SK-N-SH treated with all-trans-retinoic acid at 6 μM for 48 hours (cell line): ENCODE results near the gene SLC6A3.

ENCODE experiments used
- ATAC-seq: fragments of 200-7000 bp; cut with Tn5 transposase; 3 replicates; pipeline ENCODE4 v1.9.1; 2020; ENCODE audit warnings: mild to moderate bottlenecking, moderate library complexity
- ARNTL ChIP-seq: fragments of 450-650 bp; formaldehyde crosslinking; IDR thresholded peaks from 2 replicates; pipeline ENCODE4 v1.5.0; 2020; ENCODE audit warnings: low read depth, mild to moderate bottlenecking, moderate library complexity, borderline replicate concordance
- BACH2 ChIP-seq: fragments of 250-450 bp; sonication (Bioruptor Pico); IDR thresholded peaks from 2 replicates; pipeline ENCODE4 v1.9.0; 2021; ENCODE audit warnings: mild to moderate bottlenecking, borderline replicate concordance
- CSDC2 ChIP-seq: fragments of 250-450 bp; sonication (Bioruptor Pico); IDR thresholded peaks from 2 replicates; pipeline ENCODE4 v1.5.0; 2020; ENCODE audit warnings: mild to moderate bottlenecking, moderate library complexity
- CSRNP3 ChIP-seq: fragments of 250-450 bp; sonication (Bioruptor Pico); IDR thresholded peaks from 2 replicates; pipeline ENCODE4 v1.5.1; 2021; ENCODE audit warnings: mild to moderate bottlenecking, moderate library complexity
- ESRRG ChIP-seq: fragments of 250-450 bp; sonication (Bioruptor Pico); IDR thresholded peaks from 2 replicates; pipeline ENCODE4 v1.6.1; 2021; ENCODE audit warnings: mild to moderate bottlenecking
- GLIS3 ChIP-seq: fragments of 250-450 bp; sonication (Bioruptor Pico); IDR thresholded peaks from 2 replicates; pipeline ENCODE4 v1.5.0; 2020; ENCODE audit warnings: mild to moderate bottlenecking, moderate library complexity
- ISL1 ChIP-seq: fragments of 250-450 bp; sonication (Bioruptor Pico); IDR thresholded peaks from 2 replicates; pipeline ENCODE4 v2.1.2; 2022; ENCODE audit warnings: mild to moderate bottlenecking, moderate library complexity
- OSR1 ChIP-seq: fragments of 250-450 bp; sonication (Bioruptor Pico); IDR thresholded peaks from 2 replicates; pipeline ENCODE4 v1.8.0; 2022; ENCODE audit warnings: moderate library complexity, mild to moderate bottlenecking, inconsistent platforms
- PATZ1 ChIP-seq: fragments of 250-450 bp; sonication (Bioruptor Pico); IDR thresholded peaks from 2 replicates; pipeline ENCODE4 v1.8.0; 2020; ENCODE audit warnings: mild to moderate bottlenecking, moderate library complexity, borderline replicate concordance
- POU6F1 ChIP-seq: fragments of 250-450 bp; sonication (Bioruptor Pico); IDR thresholded peaks from 2 replicates; pipeline ENCODE4 v1.8.0; 2021; ENCODE audit warnings: low read depth, mild to moderate bottlenecking, moderate library complexity, borderline replicate concordance
- PPARA ChIP-seq: fragments of 250-450 bp; sonication (Bioruptor Pico); IDR thresholded peaks from 2 replicates; pipeline ENCODE4 v1.5.0; 2020; ENCODE audit warnings: mild to moderate bottlenecking, borderline replicate concordance
- SNAI2 ChIP-seq: fragments of 250-450 bp; sonication (Bioruptor Pico); IDR thresholded peaks from 2 replicates; pipeline ENCODE4 v1.5.0; 2020; ENCODE audit warnings: mild to moderate bottlenecking, moderate library complexity
- TCF4 ChIP-seq: fragments of 250-450 bp; sonication (Bioruptor Pico); IDR thresholded peaks from 2 replicates; pipeline ENCODE4 v1.8.0; 2021; ENCODE audit warnings: mild to moderate bottlenecking, moderate library complexity, borderline replicate concordance
- TOX ChIP-seq: fragments of 250-450 bp; sonication (Bioruptor Pico); IDR thresholded peaks from 2 replicates; pipeline ENCODE4 v1.8.0; 2021; ENCODE audit warnings: mild to moderate bottlenecking, moderate library complexity, borderline replicate concordance
- TSHZ2 ChIP-seq: fragments of 250-450 bp; sonication (Bioruptor Pico); IDR thresholded peaks from 2 replicates; pipeline ENCODE4 v1.5.0; 2020; ENCODE audit warnings: mild to moderate bottlenecking, moderate library complexity
- ZFP3 ChIP-seq: fragments of 250-450 bp; sonication (Bioruptor Pico); IDR thresholded peaks from 2 replicates; pipeline ENCODE4 v1.5.0; 2020; ENCODE audit warnings: mild to moderate bottlenecking, moderate library complexity
- ZFP30 ChIP-seq: fragments of 450-650 bp; formaldehyde crosslinking; IDR thresholded peaks from 2 replicates; pipeline ENCODE4 v1.5.0; 2022; ENCODE audit warnings: mild to moderate bottlenecking, moderate library complexity
- ZNF565 ChIP-seq: fragments of 450-650 bp; formaldehyde crosslinking; conservative IDR thresholded peaks from 2 replicates; pipeline ENCODE4 v1.5.0; 2020; ENCODE audit warnings: low read depth, mild to moderate bottlenecking, moderate library complexity
- ZNF70 ChIP-seq: fragments of 450-650 bp; formaldehyde crosslinking; IDR thresholded peaks from 2 replicates; pipeline ENCODE4 v1.5.0; 2020; ENCODE audit warnings: mild to moderate bottlenecking, moderate library complexity
- ZNF8 ChIP-seq: fragments of 450-650 bp; formaldehyde crosslinking; IDR thresholded peaks from 2 replicates; pipeline ENCODE4 v1.5.0; 2020; ENCODE audit warnings: mild to moderate bottlenecking, moderate library complexity

Gene SLC6A3

GRCh38 chr5:1443991-1444360, 1.3 kb downstream of the SLC6A3 start:
- no peak for ATAC-seq
- no peak for TF ChIP-seq ISL1 (CRISPR knock-in tag)
- TF ChIP-seq ZNF8 (CRISPR knock-in tag) = no peak
- no peak for TF ChIP-seq CSDC2
- TF ChIP-seq POU6F1 (CRISPR knock-in tag) = no peak
- TF ChIP-seq OSR1 (CRISPR knock-in tag) = no peak
- TF ChIP-seq TOX (CRISPR knock-in tag) = no peak
- no peak for TF ChIP-seq CSRNP3 (CRISPR knock-in tag)
- TF ChIP-seq SNAI2 (CRISPR knock-in tag) = no peak
- no peak for TF ChIP-seq BACH2 (CRISPR knock-in tag)
- TF ChIP-seq PATZ1 (CRISPR knock-in tag) = no peak
- TF ChIP-seq GLIS3 (CRISPR knock-in tag) = no peak
- TF ChIP-seq ZNF565 (CRISPR knock-in tag) = no peak
- TF ChIP-seq TCF4 (CRISPR knock-in tag) = no peak
- TF ChIP-seq ZFP30 (CRISPR knock-in tag) = no peak

- no peak for TF ChIP-seq BACH2 (CRISPR knock-in tag)
- TF ChIP-seq ESRRG (CRISPR knock-in tag) = no peak
- no peak for TF ChIP-seq TSHZ2
- TF ChIP-seq GLIS3 (CRISPR knock-in tag) = no peak
- TF ChIP-seq ISL1 (CRISPR knock-in tag) = no peak
- TF ChIP-seq ZNF70 = no peak
- TF ChIP-seq TOX (CRISPR knock-in tag) = no peak
- TF ChIP-seq ARNTL (CRISPR knock-in tag) = no peak
- no peak for TF ChIP-seq ZFP3
- no peak for TF ChIP-seq PPARA (CRISPR knock-in tag)
- TF ChIP-seq CSDC2 = no peak
- no peak for TF ChIP-seq PATZ1 (CRISPR knock-in tag)
- TF ChIP-seq CSRNP3 (CRISPR knock-in tag) = no peak
- no peak for TF ChIP-seq SNAI2 (CRISPR knock-in tag)
- ATAC-seq = no peak
These were observed 2.1 kb downstream of the SLC6A3 start for GRCh38 chr5:1443171-1443570.
